IgD-negative memory B cell (primary cell): Measurements from ENCODE around the gene CDC42SE2. TPM values are rescaled to one million over a fixed set of nuclear protein-coding genes. Genes with fewer than 3 reads are reported as not detected.
"Not testable (repeated sequence)": the region's sequence is repeated elsewhere in the genome, so short reads cannot be mapped to it uniquely, and the experiment has no call there.

Experiments
- H3K27ac Mint-ChIP-seq, 3 donors: one replicate each; pipeline ENCODE4 v1.8.0; 2020 to 2022; ENCODE audit warnings: mild to moderate bottlenecking in 3 of 3, mixed read lengths in 3 of 3, moderate library complexity in 1 of 3
- H3K27me3 Mint-ChIP-seq: one replicate; pipeline ENCODE4 v1.8.0; 2021; ENCODE audit warnings: mixed read lengths
- H3K36me3 Mint-ChIP-seq: one replicate; pipeline ENCODE4 v1.8.0; 2020; ENCODE audit warnings: mild to moderate bottlenecking, mixed read lengths
- H3K4me1 Mint-ChIP-seq, 3 donors: one replicate each; pipeline ENCODE4 v1.8.0; 2020 to 2022; ENCODE audit warnings: mixed read lengths in 3 of 3, mild to moderate bottlenecking in 1 of 3
- H3K4me3 Mint-ChIP-seq, 4 donors: one replicate each; pipeline ENCODE4 v1.8.0; 2020 to 2022; ENCODE audit warnings: mild to moderate bottlenecking in 4 of 4, mixed read lengths in 4 of 4, moderate library complexity in 3 of 4
- H3K9me3 Mint-ChIP-seq, 3 donors: one replicate each; pipeline ENCODE4 v1.8.0; 2020 to 2021; ENCODE audit warnings: mixed read lengths in 3 of 3, mild to moderate bottlenecking in 1 of 3
- polyA plus RNA-seq: library from polyadenylated mRNA; unstranded; fragments of 300-500 nt; fragmentation: Illumina TruSeq; gene quantifications from one replicate; pipeline ENCODE4 v1.2.3, GENCODE V29; 2021

The CDC42SE2 gene
- polyA plus RNA-seq, 1 donor from 2014 or later: 248 TPM

- peak overlapping the region in 1 of 4 donors; percentile 55 for H3K4me3 Mint-ChIP-seq
- H3K4me1 Mint-ChIP-seq: peaks cover 32 to 42% (median 37%) of the 10 kb centered on the region in 3 donors
- peak overlapping the region in 1 of 3 donors; percentile 94 for H3K27ac Mint-ChIP-seq
- no peaks in the 10 kb centered on the region for H3K36me3 Mint-ChIP-seq
- no peaks in the 10 kb centered on the region for H3K9me3 Mint-ChIP-seq
- no peaks in the 10 kb centered on the region for H3K27me3 Mint-ChIP-seq
Observed at GRCh38 chr5:131261483-131261882, 2.4 kb upstream of the CDC42SE2 start.

- Mint-ChIP-seq H3K4me3 (peak overlapping the region; percentile 90 to 93 (median 92)), H3K27ac (peak overlapping the region; percentile 94 to 96 (median 94)), H3K27me3 (no peaks in the 10 kb centered on the region), H3K9me3 (no peaks in the 10 kb centered on the region), H3K4me1 (peaks cover 29 to 42% (median 31%) of the 10 kb centered on the region in 3 donors), H3K36me3 (peaks cover 3% of the 10 kb centered on the region)
Observed at GRCh38 chr5:131262953-131263541, 806 bp upstream of the CDC42SE2 start.

GRCh38 chr5:131264451-131265099 lies 722 bp downstream of the CDC42SE2 start:
- H3K4me1 Mint-ChIP-seq: peaks cover 27 to 29% (median 27%) of the 10 kb centered on the region in 3 donors
- H3K9me3 Mint-ChIP-seq: no peaks in the 10 kb centered on the region
- H3K27me3 Mint-ChIP-seq: no peaks in the 10 kb centered on the region
- peak overlapping the region; percentile 94 for H3K27ac Mint-ChIP-seq
- peak overlapping the region; percentile 91 to 98 (median 94) for H3K4me3 Mint-ChIP-seq
- peaks cover 3% of the 10 kb centered on the region for H3K36me3 Mint-ChIP-seq

GRCh38 chr5:131265311-131265803 lies 1.5 kb downstream of the CDC42SE2 start:
- Mint-ChIP-seq H3K27me3 (no peaks in the 10 kb centered on the region), H3K9me3 (no peaks in the 10 kb centered on the region), H3K4me3 (peak overlapping the region; percentile 91 to 98 (median 94)), H3K36me3 (peaks cover 3% of the 10 kb centered on the region), H3K27ac (peak overlapping the region; percentile 94), H3K4me1 (peaks cover 28 to 34% (median 33%) of the 10 kb centered on the region in 3 donors)

GRCh38 chr5:131266370-131267060 lies 2.7 kb downstream of the CDC42SE2 start:
- no peaks in the 10 kb centered on the region for H3K9me3 Mint-ChIP-seq
- H3K4me3 Mint-ChIP-seq: peak overlapping the region; percentile 78 to 92 (median 86)
- H3K36me3 Mint-ChIP-seq: peaks cover 3% of the 10 kb centered on the region
- no peaks in the 10 kb centered on the region for H3K27me3 Mint-ChIP-seq
- H3K27ac Mint-ChIP-seq: peak overlapping the region; percentile 48 to 94 (median 81)
- peaks cover 39 to 45% (median 41%) of the 10 kb centered on the region in 3 donors for H3K4me1 Mint-ChIP-seq

GRCh38 chr5:131268758-131269370 lies 5.0 kb downstream of the CDC42SE2 start:
- no peaks in the 10 kb centered on the region for H3K27me3 Mint-ChIP-seq
- H3K27ac Mint-ChIP-seq: peak overlapping the region in 2 of 3 donors; percentile 23 to 86
- peaks cover 3% of the 10 kb centered on the region for H3K36me3 Mint-ChIP-seq
- H3K4me3 Mint-ChIP-seq: peak overlapping the region in 3 of 4 donors; percentile 20 to 92 (median 65)
- H3K4me1 Mint-ChIP-seq: peaks cover 42 to 49% (median 44%) of the 10 kb centered on the region in 3 donors
- no peaks in the 10 kb centered on the region for H3K9me3 Mint-ChIP-seq

GRCh38 chr5:131270809-131271208 lies 7.0 kb downstream of the CDC42SE2 start:
- H3K27me3 Mint-ChIP-seq: no peaks in the 10 kb centered on the region
- peak overlapping the region; percentile 44 to 90 (median 80) for H3K4me3 Mint-ChIP-seq
- H3K27ac Mint-ChIP-seq: peak overlapping the region; percentile 6 to 98 (median 95)
- no peaks in the 10 kb centered on the region for H3K9me3 Mint-ChIP-seq
- H3K4me1 Mint-ChIP-seq: peaks cover 51 to 59% (median 55%) of the 10 kb centered on the region in 3 donors
- H3K36me3 Mint-ChIP-seq: peaks cover 3% of the 10 kb centered on the region

GRCh38 chr5:131271888-131272287 lies 8.0 kb downstream of the CDC42SE2 start:
- peak overlapping the region; percentile 95 to 98 (median 95) for H3K27ac Mint-ChIP-seq

GRCh38 chr5:131272307-131272706 lies 8.5 kb downstream of the CDC42SE2 start:
- peak overlapping the region; percentile 95 to 98 (median 95) for H3K27ac Mint-ChIP-seq
- H3K4me1 Mint-ChIP-seq: peaks cover 54 to 60% (median 60%) of the 10 kb centered on the region in 3 donors
- H3K36me3 Mint-ChIP-seq: peaks cover 1% of the 10 kb centered on the region
- H3K9me3 Mint-ChIP-seq: no peaks in the 10 kb centered on the region
- no peaks in the 10 kb centered on the region for H3K27me3 Mint-ChIP-seq
- H3K4me3 Mint-ChIP-seq: peak overlapping the region; percentile 72 to 90 (median 82)

More at GRCh38 chr5:131271888-131272287, 8.0 kb downstream of the CDC42SE2 start:
- H3K36me3 Mint-ChIP-seq, H3K27me3 Mint-ChIP-seq, H3K9me3 Mint-ChIP-seq: not testable (repeated sequence)
- Mint-ChIP-seq H3K4me3 (peak overlapping the region; percentile 72 to 90 (median 82)), H3K4me1 (peaks cover 53 to 62% (median 58%) of the 10 kb centered on the region in 3 donors)

GRCh38 chr5:131272724-131273123 lies 8.9 kb downstream of the CDC42SE2 start:
- Mint-ChIP-seq H3K27me3 (no peaks in the 10 kb centered on the region), H3K36me3 (no peaks in the 10 kb centered on the region), H3K9me3 (no peaks in the 10 kb centered on the region), H3K4me1 (peaks cover 56 to 63% (median 59%) of the 10 kb centered on the region in 3 donors), H3K27ac (peak overlapping the region; percentile 95 to 98 (median 95)), H3K4me3 (peak overlapping the region; percentile 72 to 90 (median 82))

- Mint-ChIP-seq H3K27ac (peak overlapping the region; percentile 57 to 96 (median 82)), H3K9me3 (no peaks in the 10 kb centered on the region), H3K4me1 (peaks cover 63 to 69% (median 65%) of the 10 kb centered on the region in 3 donors), H3K36me3 (peaks cover 4% of the 10 kb centered on the region), H3K27me3 (no peaks in the 10 kb centered on the region), H3K4me3 (peak overlapping the region; percentile 59 to 82 (median 79))
Observed at GRCh38 chr5:131274326-131275063, 10.6 kb downstream of the CDC42SE2 start.

- peaks cover 4% of the 10 kb centered on the region for H3K36me3 Mint-ChIP-seq
- H3K9me3 Mint-ChIP-seq: no peaks in the 10 kb centered on the region
- H3K27ac Mint-ChIP-seq: peak overlapping the region; percentile 57 to 96 (median 88)
- H3K27me3 Mint-ChIP-seq: no peaks in the 10 kb centered on the region
- peak overlapping the region; percentile 32 to 86 (median 79) for H3K4me3 Mint-ChIP-seq
- peaks cover 64 to 75% (median 66%) of the 10 kb centered on the region in 3 donors for H3K4me1 Mint-ChIP-seq
Observed at GRCh38 chr5:131276072-131276471, 12.2 kb downstream of the CDC42SE2 start.

GRCh38 chr5:131277447-131277846 lies 13.6 kb downstream of the CDC42SE2 start:
- Mint-ChIP-seq H3K4me1 (peaks cover 64 to 75% (median 68%) of the 10 kb centered on the region in 3 donors), H3K27me3 (no peaks in the 10 kb centered on the region), H3K36me3 (peaks cover 4% of the 10 kb centered on the region), H3K27ac (peak overlapping the region; percentile 93 to 100 (median 99)), H3K4me3 (peak overlapping the region in 3 of 4 donors; percentile 46 to 68 (median 60)), H3K9me3 (no peaks in the 10 kb centered on the region)
